AG04449 (cell line): ENCODE measurements around the gene ATE1.

Experiments
- CTCF ChIA-PET: fragments of 350-600 bp; formaldehyde crosslinking; extraction: SDS; loops from one replicate; lab custom pipeline; 2021; ENCODE audit warnings: antibody characterized with exemption; lab: Yijun Ruan, JAX
- POLR2A ChIA-PET: fragments of 400-600, 350-600 bp; formaldehyde crosslinking; extraction: SDS; loops from one replicate; lab custom pipeline; 2020; ENCODE audit warnings: antibody characterized with exemption, inconsistent platforms; lab: Yijun Ruan, JAX
- DNase-seq: peaks from one replicate; pipeline ENCODE4 v3.0.0-alpha.2; 2010; ENCODE audit warnings: low read depth, low spot score
- H3K4me3 ChIP-seq: 2 replicates; pipeline ENCODE4 v1.5.1; 2011; ENCODE audit warnings: low read depth, mild to moderate bottlenecking, control low read depth, low read length
- TF ChIP-seq, protein P1 (sequence below): IDR thresholded peaks from one replicate; pipeline ENCODE4 v1.5.1; 2011; ENCODE audit warnings: mild to moderate bottlenecking, moderate library complexity, low read length, control low read depth, inconsistent platforms; ENCODE audit not compliant: insufficient read depth; ENCODE audit errors: missing control alignments

The ATE1 gene

DNA sequence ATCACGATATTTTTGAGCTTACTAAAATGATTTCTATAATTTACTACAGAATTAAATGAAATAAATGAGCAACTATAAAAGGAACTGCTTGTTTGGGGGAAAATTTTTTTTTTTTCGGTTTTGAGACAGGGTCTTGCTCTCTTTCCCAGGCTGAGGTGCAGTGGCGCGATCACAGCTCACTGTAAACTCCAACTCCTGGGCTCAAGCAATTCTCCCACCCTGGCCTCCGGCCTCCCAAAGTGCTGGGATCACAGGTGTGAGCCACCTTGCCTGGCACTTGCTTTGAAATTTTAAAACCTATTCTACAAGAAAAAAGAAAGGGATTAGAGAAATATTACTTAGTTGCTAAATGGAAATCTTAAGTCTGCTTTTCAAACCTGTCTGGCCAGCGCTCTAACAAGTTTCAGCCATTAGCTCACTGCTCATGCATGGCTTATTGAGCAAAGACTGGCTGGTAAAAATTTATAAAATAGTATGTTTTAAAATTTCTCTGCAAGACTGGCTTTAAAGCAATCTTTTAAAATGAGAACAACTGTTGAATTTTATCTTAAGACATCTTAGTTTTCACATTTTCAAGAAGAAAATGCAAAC, 144.0 kb downstream of the ATE1 start:
- ChIA-PET CTCF (interaction anchor here (1.1 kb wide), 1 partner anchor 41 kb away, joined by 4 read pairs; no protein-coding TSS in a partner anchor), POLR2A (no interaction called here)
- DNase-seq, result no peak
- no peak overlapping the region for H3K4me3 ChIP-seq
- TF ChIP-seq, protein P1, sequence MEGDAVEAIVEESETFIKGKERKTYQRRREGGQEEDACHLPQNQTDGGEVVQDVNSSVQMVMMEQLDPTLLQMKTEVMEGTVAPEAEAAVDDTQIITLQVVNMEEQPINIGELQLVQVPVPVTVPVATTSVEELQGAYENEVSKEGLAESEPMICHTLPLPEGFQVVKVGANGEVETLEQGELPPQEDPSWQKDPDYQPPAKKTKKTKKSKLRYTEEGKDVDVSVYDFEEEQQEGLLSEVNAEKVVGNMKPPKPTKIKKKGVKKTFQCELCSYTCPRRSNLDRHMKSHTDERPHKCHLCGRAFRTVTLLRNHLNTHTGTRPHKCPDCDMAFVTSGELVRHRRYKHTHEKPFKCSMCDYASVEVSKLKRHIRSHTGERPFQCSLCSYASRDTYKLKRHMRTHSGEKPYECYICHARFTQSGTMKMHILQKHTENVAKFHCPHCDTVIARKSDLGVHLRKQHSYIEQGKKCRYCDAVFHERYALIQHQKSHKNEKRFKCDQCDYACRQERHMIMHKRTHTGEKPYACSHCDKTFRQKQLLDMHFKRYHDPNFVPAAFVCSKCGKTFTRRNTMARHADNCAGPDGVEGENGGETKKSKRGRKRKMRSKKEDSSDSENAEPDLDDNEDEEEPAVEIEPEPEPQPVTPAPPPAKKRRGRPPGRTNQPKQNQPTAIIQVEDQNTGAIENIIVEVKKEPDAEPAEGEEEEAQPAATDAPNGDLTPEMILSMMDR, result no peak

DNA sequence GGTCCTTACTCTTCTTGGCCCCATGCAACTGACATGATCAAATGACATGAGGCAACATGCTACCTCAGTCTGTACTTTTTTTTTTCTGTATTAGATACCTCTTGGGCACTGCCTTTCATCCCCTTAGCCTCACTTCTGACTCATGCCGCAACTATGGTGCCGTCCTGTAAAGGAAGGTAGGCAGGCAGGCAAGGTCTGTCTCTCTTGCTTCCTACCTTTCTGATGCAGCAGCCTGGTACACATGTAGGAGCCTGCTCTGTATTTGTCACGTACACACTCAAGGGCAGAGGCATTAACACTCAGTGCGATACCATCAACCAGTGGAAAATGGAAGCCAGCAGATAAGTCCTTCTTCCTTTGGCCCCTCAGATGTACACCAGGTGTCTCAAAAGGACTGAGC, 146.7 kb downstream of the ATE1 start:
- no peak for DNase-seq
- TF ChIP-seq, protein P1, result no peak
- H3K4me3 ChIP-seq, result no peak overlapping the region
- CTCF ChIA-PET, result interaction anchor here (1.0 to 1.2 kb wide), 3 partner anchors 44 to 832 kb away, joined by 3 to 5 read pairs (median 4); no protein-coding TSS in a partner anchor
- POLR2A ChIA-PET, result no interaction called here

DNA sequence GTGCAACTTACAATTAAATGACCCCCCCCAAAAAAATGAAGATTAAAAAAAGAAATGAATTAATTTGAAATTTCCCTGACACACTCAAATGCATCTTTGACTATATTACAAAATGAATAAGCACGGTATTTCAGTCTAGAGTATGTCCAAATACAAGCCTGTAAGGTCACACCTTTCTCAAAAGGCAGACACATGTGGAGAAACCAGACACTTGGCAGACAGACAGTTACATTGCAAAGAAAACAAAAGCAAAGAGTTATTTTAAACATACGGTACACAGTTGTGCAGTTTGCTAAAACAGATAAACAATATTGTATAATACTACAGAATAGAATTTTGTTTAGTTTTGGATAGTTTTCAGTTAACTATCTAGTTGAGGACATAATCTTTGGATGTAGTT, 153.0 kb downstream of the ATE1 start:
- H3K4me3 ChIP-seq, result no peak overlapping the region
- TF ChIP-seq, protein P1, result no peak
- no peak for DNase-seq
- POLR2A ChIA-PET, result no interaction called here
- CTCF ChIA-PET, result interaction anchor here (1.4 kb wide), 1 partner anchor 826 kb away, joined by 3 read pairs; no protein-coding TSS in a partner anchor

DNA sequence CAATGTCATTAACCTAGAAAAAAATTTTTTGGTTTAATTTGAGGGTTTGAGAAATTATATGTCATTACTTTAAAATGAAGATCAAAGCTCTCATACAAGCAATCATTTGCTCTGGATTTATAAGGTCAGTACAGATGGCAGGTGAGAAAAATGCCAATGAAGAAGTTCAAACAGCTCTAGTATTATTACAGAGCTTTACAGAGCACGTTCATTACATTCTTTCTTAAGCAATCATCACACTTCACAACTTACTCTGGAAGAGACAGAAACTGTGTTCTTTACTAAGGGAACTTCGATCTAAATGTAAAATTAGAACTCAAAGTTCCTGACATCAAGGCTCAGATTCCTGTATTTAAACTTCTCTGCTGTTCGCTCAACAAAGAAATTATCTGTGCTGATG, 153.4 kb downstream of the ATE1 start:
- no peak overlapping the region for H3K4me3 ChIP-seq
- CTCF ChIA-PET, result interaction anchor here (1.4 kb wide), 1 partner anchor 825 kb away, joined by 3 read pairs; no protein-coding TSS in a partner anchor
- POLR2A ChIA-PET, result no interaction called here
- TF ChIP-seq, protein P1, result no peak
- no peak for DNase-seq

DNA sequence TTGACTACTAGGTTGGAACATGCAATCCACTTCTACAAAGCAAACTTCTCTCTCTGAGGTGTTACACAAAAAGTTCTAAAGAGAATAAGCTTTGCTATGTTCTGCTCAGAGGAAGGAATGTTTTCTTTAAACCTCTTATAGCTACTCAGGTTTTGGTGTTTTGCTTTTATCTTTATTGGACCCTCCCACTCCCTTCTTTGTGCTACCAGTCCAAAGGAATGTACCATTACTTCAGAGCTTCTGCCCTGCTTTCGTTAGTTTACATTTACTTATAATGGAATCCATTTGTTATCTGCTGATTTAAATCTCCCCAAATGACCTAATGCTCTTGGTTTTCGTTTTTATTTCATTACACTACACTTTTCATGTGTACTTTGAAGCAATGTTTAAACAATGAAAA, 154.9 kb downstream of the ATE1 start:
- ChIA-PET POLR2A (no interaction called here), CTCF (interaction anchor here (1.3 kb wide), 1 partner anchor 51 kb away, joined by 3 read pairs; no protein-coding TSS in a partner anchor)
- TF ChIP-seq, protein P1, result no peak

DNA sequence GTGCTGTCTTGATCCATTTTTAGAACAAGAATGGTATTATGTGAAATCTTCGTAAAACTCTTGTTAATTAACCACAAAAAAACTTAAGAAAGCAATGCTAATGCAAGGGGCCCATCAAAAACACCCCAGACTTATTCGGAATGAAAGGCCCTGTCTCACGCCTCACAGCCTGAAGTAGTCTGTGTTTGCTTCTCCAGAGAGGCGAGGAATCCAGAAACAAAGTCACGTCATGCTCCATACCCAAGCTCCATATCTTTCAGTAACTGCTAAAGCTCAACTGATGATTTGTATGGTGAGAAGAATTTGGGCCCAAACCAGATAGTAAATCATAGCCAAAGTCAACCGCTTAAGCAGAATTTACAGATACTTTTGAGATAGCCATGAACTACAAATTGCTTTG, 155.4 kb downstream of the ATE1 start:
- POLR2A ChIA-PET, result no interaction called here
- TF ChIP-seq, protein P1, result no peak
- CTCF ChIA-PET, result interaction anchor here (1.3 kb wide), 1 partner anchor 51 kb away, joined by 3 read pairs; no protein-coding TSS in a partner anchor
- DNase-seq, result no peak
- H3K4me3 ChIP-seq, result no peak overlapping the region

More for the DNA sequence above, 154.9 kb downstream of the ATE1 start:
- DNase-seq, result no peak
- no peak overlapping the region for H3K4me3 ChIP-seq
